GM10248 (cell line): ENCODE data around the gene CDKAL1.

ENCODE experiments used
- CTCF ChIA-PET: fragments of 300-600 bp; sonication (Branson Sonifier 250); formaldehyde crosslinking; extraction: SDS; loops from one replicate; lab custom pipeline; 2021; ENCODE audit warnings: antibody characterized with exemption; lab: Yijun Ruan, JAX
- POLR2A ChIA-PET: fragments of 350-650 bp; sonication (Branson Sonifier 250); formaldehyde crosslinking; extraction: SDS; loops from one replicate; lab custom pipeline; 2020; ENCODE audit warnings: antibody characterized with exemption; lab: Yijun Ruan, JAX
- DNase-seq: peaks from one replicate; pipeline ENCODE4 v3.0.0; 2012; ENCODE audit errors: extremely low spot score
- TF ChIP-seq, protein P1 (sequence below): IDR thresholded peaks from 2 replicates; pipeline ENCODE4 v1.5.1; 2012; ENCODE audit warnings: mild to moderate bottlenecking, low read depth; ENCODE audit errors: extremely low read depth, missing control alignments, control extremely low read depth

Gene CDKAL1

DNA sequence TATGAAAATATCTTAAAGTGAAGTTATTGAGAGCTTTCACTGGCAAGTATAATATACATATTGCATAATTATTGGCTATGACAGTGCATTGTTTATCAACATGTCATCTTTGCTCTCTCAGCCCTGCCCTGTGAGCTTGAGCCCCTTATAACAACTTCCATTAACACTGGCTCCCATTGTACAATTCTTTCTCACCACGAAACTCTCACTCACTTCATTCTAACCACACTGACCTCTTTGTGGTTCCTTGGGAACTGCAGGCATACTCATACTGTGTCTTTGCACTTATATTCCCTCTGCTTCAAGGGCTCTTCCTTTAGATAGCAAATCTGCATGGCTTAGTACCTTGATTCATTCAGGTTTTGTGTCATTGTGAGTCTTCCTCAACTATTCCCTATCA lies 411.8 kb downstream of the CDKAL1 start:
- peak; percentile 34 for DNase-seq
- ChIA-PET CTCF (no interaction called here), POLR2A (no interaction called here)
- TF ChIP-seq, protein P1, sequence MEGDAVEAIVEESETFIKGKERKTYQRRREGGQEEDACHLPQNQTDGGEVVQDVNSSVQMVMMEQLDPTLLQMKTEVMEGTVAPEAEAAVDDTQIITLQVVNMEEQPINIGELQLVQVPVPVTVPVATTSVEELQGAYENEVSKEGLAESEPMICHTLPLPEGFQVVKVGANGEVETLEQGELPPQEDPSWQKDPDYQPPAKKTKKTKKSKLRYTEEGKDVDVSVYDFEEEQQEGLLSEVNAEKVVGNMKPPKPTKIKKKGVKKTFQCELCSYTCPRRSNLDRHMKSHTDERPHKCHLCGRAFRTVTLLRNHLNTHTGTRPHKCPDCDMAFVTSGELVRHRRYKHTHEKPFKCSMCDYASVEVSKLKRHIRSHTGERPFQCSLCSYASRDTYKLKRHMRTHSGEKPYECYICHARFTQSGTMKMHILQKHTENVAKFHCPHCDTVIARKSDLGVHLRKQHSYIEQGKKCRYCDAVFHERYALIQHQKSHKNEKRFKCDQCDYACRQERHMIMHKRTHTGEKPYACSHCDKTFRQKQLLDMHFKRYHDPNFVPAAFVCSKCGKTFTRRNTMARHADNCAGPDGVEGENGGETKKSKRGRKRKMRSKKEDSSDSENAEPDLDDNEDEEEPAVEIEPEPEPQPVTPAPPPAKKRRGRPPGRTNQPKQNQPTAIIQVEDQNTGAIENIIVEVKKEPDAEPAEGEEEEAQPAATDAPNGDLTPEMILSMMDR, result no peak

DNA sequence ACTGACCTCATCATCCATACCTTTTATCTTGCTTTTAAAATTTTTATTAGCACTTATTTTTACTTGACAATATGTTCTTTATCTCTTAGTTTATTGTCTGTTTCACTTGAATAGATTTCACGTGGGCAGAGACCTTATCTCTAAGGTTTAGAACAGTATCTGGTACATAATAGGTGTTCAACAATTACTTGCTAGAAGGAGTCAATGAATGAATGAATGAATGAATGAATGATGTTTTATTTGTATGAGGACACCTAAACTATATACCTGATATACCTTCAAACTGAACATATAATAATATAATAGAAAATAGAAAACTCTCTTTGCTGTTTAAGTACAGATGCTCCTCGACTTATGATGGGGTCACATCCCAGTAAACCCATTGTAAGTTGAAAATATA lies 412.6 kb downstream of the CDKAL1 start:
- CTCF ChIA-PET, result interaction anchor here (1.1 kb wide), 1 partner anchor 18 kb away, joined by 3 read pairs; no protein-coding TSS in a partner anchor
- POLR2A ChIA-PET, result no interaction called here
- TF ChIP-seq, protein P1, result no peak
- DNase-seq, result no peak

DNA sequence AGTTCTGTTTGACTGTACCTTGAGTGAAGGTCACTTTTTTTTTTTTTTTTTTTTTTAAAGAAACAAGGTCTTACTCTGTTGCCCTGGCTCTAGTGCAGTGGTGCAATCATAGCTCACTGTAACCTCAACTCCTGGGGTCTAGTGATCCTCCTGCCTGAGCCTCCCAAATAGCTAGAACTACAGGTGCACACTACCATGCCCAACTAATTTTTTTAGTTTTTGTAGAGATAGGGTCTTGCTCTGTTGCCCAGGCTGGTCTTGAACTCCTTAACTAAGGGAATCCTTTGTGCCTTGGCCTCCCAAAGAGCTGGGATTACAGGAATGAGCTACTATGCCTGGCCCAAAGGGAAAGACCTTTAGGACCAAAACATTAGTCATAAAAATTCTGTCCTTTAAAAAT lies 413.7 kb downstream of the CDKAL1 start:
- ChIA-PET CTCF (interaction anchor here (0.8 to 1.3 kb wide), 4 partner anchors 9 to 22 kb away, joined by 3 to 4 read pairs (median 4); no protein-coding TSS in a partner anchor), POLR2A (no interaction called here)
- TF ChIP-seq, protein P1, result no peak
- no peak for DNase-seq

DNA sequence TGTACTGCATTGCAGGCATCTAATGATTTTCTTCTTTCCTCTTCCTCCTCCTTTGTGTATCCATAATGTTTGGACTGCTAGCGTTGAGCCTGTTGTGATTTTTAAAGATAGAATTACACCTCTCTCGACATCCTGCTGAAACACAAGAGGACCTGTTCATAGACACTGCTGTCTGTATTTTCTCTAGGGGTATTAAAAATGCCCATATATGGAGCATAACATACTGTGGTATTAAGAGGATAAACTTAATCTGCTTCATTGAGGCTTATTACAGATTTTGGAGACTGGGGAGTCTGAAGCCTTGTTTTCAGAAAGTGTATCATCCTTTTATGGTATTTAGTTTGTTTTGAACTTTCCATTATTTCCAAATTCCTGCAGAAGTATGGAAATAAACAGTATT lies 414.3 kb downstream of the CDKAL1 start:
- POLR2A ChIA-PET, result no interaction called here
- CTCF ChIA-PET, result interaction anchor here (0.8 to 1.3 kb wide), 3 partner anchors 8 to 21 kb away, joined by 3 to 4 read pairs (median 4); no protein-coding TSS in a partner anchor
- DNase-seq, result no peak
- TF ChIP-seq, protein P1, result no peak

DNA sequence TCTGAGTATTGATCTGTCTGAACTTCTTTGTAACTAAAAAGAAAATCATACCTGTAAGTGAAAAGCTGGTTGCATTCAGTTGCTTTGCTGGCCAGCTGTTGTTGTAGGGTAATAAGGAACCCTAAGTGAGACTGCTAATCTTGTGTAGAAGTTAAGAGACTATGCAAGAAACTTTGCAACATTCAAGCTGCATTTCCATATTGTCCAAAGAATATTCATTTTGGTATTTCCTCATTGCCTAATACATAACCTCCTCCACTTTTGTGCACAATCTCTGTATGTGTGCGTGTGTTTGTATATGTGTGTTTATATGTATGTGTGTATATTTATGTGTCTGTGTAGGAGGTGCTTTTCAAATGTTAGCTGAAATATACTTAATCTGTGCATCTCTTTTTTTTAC lies 414.9 kb downstream of the CDKAL1 start:
- CTCF ChIA-PET, result no interaction called here
- TF ChIP-seq, protein P1, result no peak
- DNase-seq, result no peak
- POLR2A ChIA-PET, result no interaction called here

DNA sequence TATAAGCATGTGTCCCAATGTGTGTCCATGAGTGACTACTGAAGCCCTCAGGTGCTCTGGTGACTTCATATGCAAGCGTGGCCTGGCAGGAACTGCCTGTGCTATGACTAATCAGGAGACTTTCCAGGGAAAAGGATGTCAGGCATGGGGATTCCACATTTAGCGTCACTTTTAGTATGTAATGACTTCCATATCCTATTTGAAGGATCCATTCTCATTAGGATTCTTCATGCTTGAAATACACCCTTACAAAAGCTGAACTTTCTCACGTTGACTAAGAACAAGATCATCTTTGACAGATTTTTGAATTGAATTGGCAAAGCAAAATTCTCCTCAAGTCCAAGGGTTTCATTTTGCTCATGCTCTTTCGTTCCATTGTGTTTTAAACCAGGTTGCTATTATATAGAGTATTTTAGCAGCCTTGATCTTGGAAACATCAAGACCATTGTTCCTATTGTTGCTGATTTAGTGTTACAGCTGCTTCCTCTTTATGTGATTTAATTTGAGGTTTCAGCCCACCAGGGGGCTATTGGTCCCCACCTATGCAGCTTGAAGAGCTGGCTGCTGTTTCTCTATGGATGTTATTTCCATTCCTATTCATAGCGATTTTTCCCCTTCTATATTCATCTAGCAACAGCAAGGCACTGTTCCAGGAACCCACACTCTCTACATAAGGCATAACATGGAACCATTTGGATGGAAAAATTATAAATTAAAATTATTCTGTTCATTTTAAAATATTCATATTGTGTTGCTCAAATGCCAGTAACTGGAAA lies 418.6 kb downstream of the CDKAL1 start:
- TF ChIP-seq, protein P1, result no peak
- CTCF ChIA-PET, result interaction anchor here (0.8 to 1.1 kb wide), 2 partner anchors 9 to 12 kb away, joined by 3 read pairs; no protein-coding TSS in a partner anchor
- POLR2A ChIA-PET, result interaction anchor here (0.6 kb wide), 1 partner anchor 273 kb away, joined by 3 read pairs; no protein-coding TSS in a partner anchor
- no peak for DNase-seq
